GM19099 (cell line): ENCODE data around the gene MTOR.

Experiments
- POLR2A ChIP-seq: IDR thresholded peaks from 3 replicates; pipeline ENCODE4 v1.6.1; 2011; ENCODE audit warnings: low read depth; ENCODE audit not compliant: insufficient read length; ENCODE audit errors: extremely low read depth

Gene MTOR

GRCh38 chr1:11156441-11156840, 105.9 kb downstream of the MTOR start:
- TF ChIP-seq POLR2A, result no peak

GRCh38 chr1:11153184-11153583, 109.2 kb downstream of the MTOR start:
- TF ChIP-seq POLR2A, result no peak

GRCh38 chr1:11152755-11153154, 109.6 kb downstream of the MTOR start:
- no peak for TF ChIP-seq POLR2A

GRCh38 chr1:11151826-11152612, 110.3 kb downstream of the MTOR start:
- TF ChIP-seq POLR2A, result no peak

GRCh38 chr1:11151114-11151513, 111.2 kb downstream of the MTOR start:
- no peak for TF ChIP-seq POLR2A

GRCh38 chr1:11150326-11150725, 112.0 kb downstream of the MTOR start:
- TF ChIP-seq POLR2A, result no peak

GRCh38 chr1:11147197-11147770, 115.1 kb downstream of the MTOR start:
- no peak for TF ChIP-seq POLR2A

- TF ChIP-seq POLR2A, result no peak
Measured at GRCh38 chr1:11145741-11146140, 116.6 kb downstream of the MTOR start.

GRCh38 chr1:11144570-11145256, 117.6 kb downstream of the MTOR start:
- no peak for TF ChIP-seq POLR2A

- no peak for TF ChIP-seq POLR2A
Measured at GRCh38 chr1:11143907-11144306, 118.4 kb downstream of the MTOR start.

GRCh38 chr1:11143401-11143800, 119.0 kb downstream of the MTOR start:
- TF ChIP-seq POLR2A, result no peak

- TF ChIP-seq POLR2A, result no peak
Measured at GRCh38 chr1:11142618-11143391, 119.5 kb downstream of the MTOR start.

- no peak for TF ChIP-seq POLR2A
Measured at GRCh38 chr1:11138952-11139351, 123.4 kb downstream of the MTOR start.

- no peak for TF ChIP-seq POLR2A
Measured at GRCh38 chr1:11138029-11138428, 124.3 kb downstream of the MTOR start.

GRCh38 chr1:11134898-11135266, 127.5 kb downstream of the MTOR start:
- no peak for TF ChIP-seq POLR2A
